Activated CD4-positive, CD25-positive, alpha-beta regulatory T cell (primary cell): ENCODE results near the gene ADORA2A.
A peak's percentile ranks its signal among the peaks of the same experiment; 100 is the strongest.

Experiments used
- DNase-seq, 4 experiments: peaks; one replicate each; lab custom pipeline; 2025; lab: John Stamatoyannopoulos, UW

Gene ADORA2A

DNA sequence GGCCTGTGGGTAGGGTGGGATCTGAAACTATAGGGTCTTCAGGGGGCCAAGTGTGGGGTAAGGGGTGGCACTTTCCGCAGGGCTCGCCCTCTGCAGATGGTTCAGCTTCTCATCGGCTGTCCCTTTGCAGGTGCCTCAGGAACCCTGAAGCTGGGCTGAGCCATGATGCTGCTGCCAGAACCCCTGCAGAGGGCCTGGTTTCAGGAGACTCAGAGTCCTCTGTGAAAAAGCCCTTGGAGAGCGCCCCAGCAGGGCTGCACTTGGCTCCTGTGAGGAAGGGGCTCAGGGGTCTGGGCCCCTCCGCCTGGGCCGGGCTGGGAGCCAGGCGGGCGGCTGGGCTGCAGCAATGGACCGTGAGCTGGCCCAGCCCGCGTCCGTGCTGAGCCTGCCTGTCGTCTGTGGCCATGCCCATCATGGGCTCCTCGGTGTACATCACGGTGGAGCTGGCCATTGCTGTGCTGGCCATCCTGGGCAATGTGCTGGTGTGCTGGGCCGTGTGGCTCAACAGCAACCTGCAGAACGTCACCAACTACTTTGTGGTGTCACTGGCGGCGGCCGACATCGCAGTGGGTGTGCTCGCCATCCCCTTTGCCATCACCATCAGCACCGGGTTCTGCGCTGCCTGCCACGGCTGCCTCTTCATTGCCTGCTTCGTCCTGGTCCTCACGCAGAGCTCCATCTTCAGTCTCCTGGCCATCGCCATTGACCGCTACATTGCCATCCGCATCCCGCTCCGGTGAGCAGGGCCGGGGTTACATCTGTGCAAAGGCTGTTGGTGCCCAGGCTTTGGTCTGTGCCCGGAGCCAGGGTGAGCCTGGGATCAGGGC lies 5.8 kb downstream of the ADORA2A start:
- DNase-seq = no peak

DNA sequence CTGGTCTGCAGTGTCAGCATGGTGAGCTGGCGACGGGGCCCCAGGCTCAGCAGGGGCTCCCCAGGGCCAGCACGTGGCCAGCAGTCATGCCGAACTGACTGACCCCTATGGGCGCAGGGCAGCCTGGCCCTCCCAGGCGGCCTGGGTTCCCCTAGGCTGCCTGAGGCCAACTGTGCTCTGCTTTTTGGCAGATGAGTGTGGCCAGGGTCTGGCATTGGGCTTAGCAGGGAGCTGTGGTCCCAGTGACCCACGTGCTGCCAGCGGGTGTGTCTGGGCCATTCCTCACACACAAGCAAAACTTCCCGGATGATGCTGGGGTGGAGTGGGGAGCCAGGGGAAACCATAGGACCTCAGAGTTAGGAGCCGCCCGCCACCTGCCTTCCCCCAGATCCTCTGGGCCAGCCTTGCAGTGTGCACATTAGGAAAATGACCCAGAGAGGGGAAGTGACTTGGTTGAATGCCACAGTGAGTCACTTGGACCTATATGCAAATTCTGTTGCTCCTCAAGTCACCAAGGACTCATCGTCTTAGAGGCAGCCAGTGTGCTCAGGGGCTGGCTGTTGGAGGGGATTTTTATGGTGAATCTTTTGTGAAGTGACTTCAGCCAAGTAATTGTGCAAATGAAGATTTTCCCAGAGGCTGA lies 6.5 kb downstream of the ADORA2A start:
- DNase-seq = peak in 1 of 4 experiments; percentile 39

DNA sequence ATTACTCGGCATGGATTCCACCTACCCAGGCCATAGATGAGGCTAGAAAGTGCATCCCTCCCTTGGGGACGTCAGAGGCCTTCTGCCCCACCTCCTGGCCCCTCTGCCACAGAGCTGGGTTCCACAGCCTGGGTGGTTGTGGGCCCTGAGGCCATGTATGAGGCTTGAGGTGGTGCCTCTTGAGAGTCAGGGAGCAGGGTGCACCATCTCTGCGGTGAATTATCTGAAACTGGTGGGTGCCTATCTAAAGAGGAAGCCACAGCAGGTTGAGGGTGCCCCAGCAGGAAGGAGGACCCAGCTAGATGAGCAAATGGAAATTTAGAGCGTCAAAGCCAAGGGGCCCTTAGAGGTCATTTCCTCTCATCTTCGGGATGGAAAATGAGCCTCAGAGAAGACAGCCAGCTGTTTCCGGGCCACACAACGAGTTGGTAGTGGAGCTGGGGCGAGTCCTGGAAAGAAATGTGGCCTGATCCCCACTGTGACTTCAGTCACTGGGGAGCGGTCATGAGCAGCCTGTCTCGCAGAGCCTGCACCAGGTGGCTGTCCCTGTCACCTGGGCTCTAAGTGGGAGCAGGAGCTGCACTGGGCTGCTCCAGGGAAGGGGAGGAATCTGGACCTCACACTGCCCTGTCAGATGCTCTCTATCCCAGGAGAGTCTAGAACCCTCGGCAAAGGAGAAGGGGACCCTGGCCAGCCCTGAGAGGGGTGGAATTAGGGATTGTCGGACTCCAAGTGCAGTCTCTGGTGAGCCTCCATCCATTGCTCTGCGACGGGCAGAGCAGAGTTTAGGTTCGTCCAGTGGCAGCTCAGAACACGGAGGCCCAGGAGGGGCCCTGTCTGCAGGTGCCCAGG lies 7.3 kb downstream of the ADORA2A start:
- peak; percentile 32 to 64 (median 42) for DNase-seq

DNA sequence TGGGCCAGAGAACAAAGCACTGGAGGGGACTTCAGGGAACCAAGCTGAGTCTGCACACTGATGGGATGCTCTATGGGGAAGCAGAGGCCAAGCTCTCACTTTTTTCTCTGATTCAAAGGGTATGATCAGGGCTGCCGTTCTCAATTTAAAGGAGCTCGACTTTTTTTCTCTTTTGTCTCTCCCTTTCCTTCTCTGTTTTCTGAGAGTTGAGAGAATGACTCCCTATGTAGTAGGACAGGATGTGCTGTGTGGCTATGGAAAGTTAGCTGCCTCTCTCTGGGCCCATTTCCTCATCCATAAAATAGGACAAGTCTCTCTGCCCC lies 7.9 kb downstream of the ADORA2A start:
- DNase-seq = no peak

DNA sequence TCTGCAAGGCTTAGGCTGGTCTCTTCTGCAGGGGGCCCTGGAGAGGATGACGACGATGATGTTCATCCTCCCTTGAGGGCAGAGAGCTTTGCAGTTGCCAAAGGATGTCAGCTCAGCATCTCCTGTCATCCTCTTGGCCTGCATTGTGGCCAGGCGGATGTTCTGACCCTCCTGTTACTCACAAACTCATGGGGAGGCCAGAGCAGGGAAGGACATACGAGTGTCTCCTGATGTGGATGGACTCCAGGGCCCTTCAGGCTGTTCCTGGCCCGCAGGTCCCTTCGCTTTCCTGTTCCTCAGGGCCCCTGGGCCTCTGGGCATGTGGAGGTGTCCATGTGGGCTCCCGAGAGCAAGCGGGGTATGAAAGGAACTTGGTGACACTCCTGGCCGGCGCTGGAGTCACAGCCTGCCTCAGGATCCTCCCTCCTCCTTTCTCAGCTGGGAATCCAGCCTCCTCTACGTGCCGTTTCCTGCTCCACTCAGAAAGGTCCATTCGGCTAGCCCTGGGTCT lies 8.5 kb downstream of the ADORA2A start:
- no peak for DNase-seq

DNA sequence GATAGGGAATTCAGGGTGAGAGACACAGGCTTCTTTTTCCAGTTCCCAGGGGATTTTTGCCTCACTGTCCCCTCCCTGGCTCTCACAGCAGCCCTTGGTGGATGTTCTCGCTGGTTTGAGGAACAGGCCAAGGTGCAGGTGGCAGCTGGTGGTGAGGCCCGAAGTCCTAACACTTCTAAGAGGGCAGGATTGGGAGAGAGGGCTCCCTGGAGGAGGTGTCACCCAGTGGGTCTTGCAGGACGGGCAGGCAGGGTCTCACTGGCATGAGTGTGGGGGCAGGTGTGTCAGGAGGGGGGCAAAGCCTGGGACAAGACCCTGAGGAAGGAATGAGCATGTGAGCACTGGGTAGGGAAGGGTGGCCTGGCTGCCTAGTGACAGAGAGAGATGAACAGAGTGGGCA lies 9.2 kb downstream of the ADORA2A start:
- DNase-seq = no peak

DNA sequence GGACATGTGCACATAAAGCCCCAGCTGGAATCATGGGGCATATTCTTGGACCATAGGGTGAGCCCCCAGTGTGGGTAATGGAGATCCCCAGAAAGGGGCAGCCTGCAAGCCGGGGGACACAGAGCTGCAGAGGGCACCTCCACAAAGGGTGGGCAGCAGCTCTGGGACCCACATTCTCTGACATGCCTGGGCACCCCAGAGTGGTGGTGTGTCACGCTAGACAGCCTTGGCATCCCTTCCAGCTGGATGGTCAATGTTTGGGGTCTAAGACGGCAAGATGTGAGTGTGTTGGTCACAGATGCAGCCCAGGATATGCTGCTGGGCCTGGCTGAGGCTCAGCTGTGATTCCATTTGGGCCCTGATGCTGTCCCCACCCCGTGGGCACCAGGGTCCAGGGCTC lies 9.7 kb downstream of the ADORA2A start:
- no peak for DNase-seq

DNA sequence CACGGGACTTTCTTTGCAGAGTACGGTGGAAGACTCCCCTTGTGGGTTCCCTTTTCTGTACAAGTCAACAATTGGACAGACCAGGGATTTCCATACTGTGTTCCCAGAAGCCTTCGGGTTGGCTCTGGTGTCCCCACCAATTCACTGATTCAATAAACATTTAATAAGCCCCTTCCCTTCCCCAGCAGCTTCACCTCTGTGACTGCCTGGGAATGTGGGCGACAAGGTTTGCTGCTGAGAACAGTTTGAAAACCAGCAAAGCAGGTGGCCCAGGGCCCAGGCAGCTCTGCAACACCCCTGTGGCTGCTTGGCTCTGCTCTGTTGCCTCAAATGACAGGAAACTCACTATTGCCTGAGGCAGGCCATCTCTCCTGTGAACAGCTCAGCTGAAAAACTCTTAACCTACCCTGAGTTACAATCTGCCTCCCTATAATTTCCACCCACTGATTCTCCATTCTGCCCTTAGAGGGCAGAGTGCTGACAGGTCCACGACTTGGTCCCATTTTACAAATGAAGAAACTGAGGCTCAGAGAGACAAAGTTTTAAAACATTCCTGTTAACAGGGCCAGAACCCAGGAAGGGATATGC lies 10.4 kb downstream of the ADORA2A start:
- DNase-seq = no peak

DNA sequence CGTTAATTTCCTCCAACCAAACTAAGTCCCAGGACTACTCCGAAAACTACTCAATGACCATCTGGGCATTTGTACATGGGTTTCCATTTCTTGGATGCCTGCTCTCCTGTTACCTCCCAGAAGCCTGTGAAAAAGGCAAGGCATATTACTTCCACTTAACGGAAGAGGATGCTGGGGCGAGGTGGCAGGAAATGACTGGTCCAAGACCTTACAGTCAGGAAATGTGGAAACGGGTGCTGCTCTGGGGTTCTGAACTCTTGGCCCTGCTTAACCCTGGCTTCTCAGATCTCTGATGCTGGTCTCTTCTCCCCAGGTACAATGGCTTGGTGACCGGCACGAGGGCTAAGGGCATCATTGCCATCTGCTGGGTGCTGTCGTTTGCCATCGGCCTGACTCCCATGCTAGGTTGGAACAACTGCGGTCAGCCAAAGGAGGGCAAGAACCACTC lies 12.9 kb downstream of the ADORA2A start:
- no peak for DNase-seq

DNA sequence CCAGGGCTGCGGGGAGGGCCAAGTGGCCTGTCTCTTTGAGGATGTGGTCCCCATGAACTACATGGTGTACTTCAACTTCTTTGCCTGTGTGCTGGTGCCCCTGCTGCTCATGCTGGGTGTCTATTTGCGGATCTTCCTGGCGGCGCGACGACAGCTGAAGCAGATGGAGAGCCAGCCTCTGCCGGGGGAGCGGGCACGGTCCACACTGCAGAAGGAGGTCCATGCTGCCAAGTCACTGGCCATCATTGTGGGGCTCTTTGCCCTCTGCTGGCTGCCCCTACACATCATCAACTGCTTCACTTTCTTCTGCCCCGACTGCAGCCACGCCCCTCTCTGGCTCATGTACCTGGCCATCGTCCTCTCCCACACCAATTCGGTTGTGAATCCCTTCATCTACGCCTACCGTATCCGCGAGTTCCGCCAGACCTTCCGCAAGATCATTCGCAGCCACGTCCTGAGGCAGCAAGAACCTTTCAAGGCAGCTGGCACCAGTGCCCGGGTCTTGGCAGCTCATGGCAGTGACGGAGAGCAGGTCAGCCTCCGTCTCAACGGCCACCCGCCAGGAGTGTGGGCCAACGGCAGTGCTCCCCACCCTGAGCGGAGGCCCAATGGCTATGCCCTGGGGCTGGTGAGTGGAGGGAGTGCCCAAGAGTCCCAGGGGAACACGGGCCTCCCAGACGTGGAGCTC lies 13.5 kb downstream of the ADORA2A start:
- DNase-seq = no peak

DNA sequence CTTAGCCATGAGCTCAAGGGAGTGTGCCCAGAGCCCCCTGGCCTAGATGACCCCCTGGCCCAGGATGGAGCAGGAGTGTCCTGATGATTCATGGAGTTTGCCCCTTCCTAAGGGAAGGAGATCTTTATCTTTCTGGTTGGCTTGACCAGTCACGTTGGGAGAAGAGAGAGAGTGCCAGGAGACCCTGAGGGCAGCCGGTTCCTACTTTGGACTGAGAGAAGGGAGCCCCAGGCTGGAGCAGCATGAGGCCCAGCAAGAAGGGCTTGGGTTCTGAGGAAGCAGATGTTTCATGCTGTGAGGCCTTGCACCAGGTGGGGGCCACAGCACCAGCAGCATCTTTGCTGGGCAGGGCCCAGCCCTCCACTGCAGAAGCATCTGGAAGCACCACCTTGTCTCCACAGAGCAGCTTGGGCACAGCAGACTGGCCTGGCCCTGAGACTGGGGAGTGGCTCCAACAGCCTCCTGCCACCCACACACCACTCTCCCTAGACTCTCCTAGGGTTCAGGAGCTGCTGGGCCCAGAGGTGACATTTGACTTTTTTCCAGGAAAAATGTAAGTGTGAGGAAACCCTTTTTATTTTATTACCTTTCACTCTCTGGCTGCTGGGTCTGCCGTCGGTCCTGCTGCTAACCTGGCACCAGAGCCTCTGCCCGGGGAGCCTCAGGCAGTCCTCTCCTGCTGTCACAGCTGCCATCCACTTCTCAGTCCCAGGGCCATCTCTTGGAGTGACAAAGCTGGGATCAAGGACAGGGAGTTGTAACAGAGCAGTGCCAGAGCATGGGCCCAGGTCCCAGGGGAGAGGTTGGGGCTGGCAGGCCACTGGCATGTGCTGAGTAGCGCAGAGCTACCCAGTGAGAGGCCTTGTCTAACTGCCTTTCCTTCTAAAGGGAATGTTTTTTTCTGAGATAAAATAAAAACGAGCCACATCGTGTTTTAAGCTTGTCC lies 14.3 kb downstream of the ADORA2A start:
- no peak for DNase-seq

DNA sequence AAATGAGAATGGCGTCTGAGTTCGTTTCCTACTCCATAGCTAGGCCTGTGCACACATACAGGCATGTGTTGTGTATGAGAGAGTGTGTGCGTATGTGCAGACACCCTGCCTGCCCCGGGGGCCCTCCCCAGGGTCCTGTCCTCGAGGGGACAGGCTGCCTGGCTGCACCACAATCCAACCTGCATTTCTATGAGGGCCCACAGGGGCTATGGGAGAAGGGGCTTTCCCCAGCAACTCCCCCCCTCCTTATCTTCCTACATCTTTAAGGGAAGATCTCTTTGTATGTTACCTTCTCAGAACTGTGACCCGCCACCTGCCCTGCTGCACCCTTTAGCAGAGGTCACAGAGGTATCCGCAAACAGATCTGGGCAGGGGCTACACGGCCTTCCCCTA lies 14.9 kb downstream of the ADORA2A start:
- DNase-seq = no peak

DNA sequence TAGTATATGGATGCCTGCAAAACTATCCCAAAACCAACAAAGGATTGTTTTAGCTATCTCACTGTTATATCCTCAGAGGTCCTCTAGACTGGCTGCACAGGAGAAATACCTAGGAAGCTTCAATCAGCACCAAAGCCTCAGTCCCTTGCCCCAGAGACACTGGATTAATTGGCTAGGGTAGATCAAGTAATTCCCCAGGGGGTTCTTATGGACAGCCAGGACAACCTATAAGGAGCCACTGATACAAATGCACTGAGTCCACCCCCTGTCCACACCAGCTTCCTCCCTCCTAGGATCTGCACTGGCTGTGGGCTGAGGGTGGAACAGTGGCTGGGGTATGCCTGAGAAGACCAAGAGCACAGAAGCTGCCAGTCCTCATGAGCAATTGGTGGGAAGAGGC lies 16.3 kb downstream of the ADORA2A start:
- DNase-seq = no peak

DNA sequence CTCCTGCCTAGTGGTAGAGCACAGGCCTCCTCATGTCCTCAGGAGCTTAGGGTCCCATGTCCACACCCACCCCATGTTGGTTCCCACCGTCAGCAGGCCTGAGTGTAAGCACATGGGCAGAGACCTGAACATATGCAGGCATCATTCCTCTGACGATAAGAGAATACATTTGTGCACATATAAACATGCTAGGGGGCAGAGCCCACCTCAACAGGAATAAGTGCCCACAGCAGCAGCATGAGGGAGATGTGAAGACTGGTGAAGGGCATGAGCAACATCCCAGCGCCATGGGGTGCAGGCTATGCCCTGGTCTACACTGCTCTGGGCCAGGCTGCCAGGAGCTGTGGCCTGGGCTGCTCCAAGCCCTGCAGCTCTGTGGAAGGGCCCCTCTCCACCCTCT lies 16.9 kb downstream of the ADORA2A start:
- no peak for DNase-seq

DNA sequence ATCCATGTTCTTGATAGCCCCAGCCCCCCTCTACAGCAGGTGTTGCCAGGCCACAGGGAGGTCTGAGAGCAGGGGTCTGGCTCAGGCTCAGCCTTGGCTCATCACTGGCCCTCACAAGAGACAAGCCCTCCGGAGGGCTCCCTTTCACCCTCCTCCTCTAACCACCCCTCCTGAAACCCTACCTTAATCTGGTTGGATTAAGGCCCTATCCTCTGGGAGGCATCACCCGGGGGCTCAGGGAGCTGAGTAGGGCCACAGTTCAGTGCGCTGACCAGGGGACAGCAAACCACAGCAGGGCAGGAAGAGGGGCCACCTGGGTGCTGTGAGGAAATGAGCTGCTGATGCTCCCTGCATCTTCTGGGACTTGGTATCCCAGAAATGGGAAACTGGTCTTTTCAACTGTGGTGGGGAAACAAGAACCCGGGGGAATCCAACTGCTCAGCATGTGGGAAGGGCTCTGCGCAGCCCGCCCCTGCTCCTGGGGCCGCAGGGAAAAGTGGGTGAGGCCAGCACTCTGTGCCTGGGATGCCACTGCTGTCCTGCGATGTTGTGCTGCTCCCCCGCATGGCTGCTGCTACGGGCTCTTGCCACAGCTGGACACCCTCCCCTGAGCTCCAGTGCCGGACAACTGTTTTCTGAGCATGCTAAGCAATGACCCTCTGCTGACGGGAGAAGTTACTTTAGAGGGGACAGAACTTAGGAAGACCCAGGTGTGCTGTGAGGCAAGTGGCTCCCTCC lies 17.5 kb downstream of the ADORA2A start:
- no peak for DNase-seq

DNA sequence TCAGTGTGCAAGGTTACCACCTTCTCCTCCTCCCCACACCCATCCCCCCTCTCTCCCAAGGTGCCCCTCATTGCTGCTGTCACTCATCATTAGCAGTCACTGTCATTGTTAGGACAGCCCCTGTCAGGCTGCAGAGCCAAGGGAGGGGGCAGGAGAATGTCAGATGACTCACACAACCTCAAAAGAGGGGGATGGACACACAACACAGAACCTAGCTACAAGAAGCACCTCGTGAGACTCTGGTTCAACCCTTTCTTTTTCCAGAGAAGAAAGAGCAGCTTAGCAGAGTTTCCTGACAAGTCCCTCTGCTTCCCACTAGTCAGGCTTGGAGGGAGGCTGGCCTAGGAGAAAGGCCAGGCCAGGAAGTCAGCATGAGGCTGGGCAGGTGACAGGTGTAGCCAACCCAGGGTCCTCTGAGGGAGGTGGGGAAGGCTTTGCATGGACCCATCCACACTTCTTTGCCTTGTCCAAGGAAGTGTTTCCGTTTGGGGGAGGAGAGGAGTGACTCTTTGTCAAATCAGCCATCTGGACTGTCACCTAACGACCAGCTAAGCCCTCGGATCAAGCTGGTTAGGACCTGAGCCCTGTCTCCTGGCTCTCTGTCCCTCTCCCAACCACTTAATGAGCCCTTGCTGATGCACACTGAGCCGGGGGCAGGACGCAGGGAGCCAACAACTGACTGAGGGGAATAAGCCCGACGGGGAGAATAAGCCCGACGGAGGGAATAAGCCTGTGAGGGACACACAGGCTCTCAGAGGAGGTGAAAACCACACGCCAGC lies 18.3 kb downstream of the ADORA2A start:
- DNase-seq = no peak

DNA sequence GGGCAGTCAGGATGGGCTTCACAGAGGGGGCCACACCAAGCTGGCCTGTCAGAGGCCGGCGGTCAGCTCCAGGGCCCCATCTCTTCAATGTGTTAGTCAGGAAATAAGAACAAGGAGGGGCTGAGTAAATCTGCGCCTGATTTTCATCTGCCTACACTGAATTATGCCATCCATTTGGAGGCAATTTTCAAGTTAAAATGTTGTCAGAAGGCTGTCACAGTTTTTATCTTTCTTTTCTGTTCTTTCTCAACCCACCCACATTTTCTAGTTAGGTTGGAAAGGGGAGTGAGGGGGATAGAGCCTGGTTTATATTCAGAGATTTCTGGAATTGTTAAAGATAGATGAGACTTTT lies 18.8 kb downstream of the ADORA2A start:
- no peak for DNase-seq

DNA sequence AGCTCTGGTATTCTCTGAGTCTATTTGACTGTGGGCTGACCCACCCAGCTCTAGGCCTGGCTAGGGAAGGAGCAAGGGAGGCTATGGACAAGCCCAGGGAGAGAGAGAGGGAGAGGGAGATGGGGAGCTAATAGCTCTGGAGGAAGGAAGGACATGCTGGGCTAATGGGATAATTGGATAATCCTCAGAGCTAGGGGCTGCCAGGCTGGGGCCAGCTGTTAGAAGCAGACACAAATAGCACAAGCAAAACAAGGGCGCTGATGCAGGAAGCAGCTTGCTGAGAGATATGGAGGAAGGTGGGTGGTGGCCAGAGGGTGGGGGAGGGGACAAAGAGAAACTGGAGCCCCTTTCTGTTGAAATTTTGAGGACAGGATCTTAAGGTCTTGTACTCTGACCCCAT lies 23.2 kb downstream of the ADORA2A start:
- DNase-seq = no peak

DNA sequence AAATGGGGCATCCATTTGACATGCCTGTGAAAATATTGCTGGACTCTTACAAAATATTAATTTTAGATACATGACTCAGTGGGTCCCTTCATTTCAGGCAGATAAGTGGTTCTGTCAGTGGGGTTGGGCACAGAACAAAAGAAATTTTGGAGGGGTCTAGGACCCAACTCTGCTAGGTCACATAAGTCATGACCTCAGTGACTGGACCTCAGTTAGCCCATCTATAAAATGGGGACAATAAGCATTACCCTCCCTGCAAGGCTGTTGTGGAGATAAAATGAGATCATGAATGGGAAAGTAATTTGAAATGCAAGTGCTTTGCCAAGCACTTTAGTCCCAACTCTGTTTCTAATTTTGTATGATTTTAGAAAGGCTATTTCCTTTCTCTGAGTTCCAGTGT lies 23.8 kb downstream of the ADORA2A start:
- DNase-seq = no peak
